Activated T-cell treated with anti-CD3 and anti-CD28 coated beads, Interleukin-2, amount 50 U/mL, for 4 hours (primary cell): ENCODE data around the gene MARS1. TPM values are rescaled to one million over a fixed set of nuclear protein-coding genes. Genes with fewer than 3 reads are reported as not detected.

ENCODE experiments used
- ATAC-seq, 2 donors: fragments of 200-7000 bp; cut with Tn5 transposase; one replicate each; pipeline ENCODE4 v1.10.0; 2021
- DNase-seq: peaks from one replicate; pipeline ENCODE4 v3.0.0-alpha.2; 2020
- H3K27me3 Mint-ChIP-seq: one replicate; pipeline ENCODE4 v1.8.0; 2021; ENCODE audit warnings: low read depth, mixed read lengths
- H3K36me3 Mint-ChIP-seq: one replicate; pipeline ENCODE4 v1.8.0; 2022; ENCODE audit warnings: mixed read lengths; ENCODE audit not compliant: insufficient read depth
- H3K4me1 Mint-ChIP-seq: one replicate; pipeline ENCODE4 v1.8.0; 2021; ENCODE audit warnings: low read depth, mixed read lengths
- H3K4me3 Mint-ChIP-seq: one replicate; pipeline ENCODE4 v1.8.0; 2021; ENCODE audit warnings: mild to moderate bottlenecking, moderate library complexity, mixed read lengths
- H3K9me3 Mint-ChIP-seq: one replicate; pipeline ENCODE4 v1.8.0; 2021; ENCODE audit warnings: mixed read lengths
- total RNA-seq, 3 donors: library from RNA; stranded (reverse); gene quantifications; one replicate each; pipeline ENCODE4 v1.2.1, GENCODE V29; 2021

Gene MARS1
- total RNA-seq, 3 donors from 2014 or later = 505 to 565 (median 534) TPM

DNA sequence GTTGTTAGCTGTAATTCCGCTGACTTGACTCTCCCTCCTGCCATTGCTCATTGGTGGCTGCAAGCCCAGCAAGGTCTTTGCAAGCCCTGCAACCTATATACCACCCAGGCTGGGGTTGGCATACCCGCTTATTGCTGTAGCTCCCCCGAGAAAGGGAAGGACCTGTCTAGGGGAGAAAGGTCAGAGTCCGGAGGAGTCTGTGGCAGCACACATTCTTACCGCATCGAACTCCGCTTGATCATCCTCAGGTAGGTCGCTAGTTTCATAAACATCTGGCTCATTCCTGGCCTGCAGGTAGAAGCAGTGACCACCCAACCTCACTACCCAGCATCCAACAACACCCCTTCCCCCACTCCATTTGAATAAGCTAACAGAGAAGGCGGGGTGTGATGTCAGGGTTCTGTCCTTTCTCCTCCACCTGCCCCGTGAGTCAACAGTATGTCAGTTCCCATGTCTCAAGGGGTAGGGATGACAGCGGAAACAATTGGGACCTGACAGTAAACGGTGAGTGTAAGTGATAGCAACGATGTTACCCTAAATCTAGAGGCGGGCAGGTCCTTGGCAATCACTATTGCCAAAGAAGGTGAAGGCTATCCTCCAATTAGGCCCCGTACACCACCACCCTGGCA lies 58.1 kb downstream of the MARS1 start:
- H3K9me3 Mint-ChIP-seq = no peaks in the 10 kb centered on the region
- peaks cover 13% of the 10 kb centered on the region for H3K36me3 Mint-ChIP-seq
- peaks cover 5% of the 10 kb centered on the region for H3K27me3 Mint-ChIP-seq
- peak overlapping the region; percentile 100 for H3K4me3 Mint-ChIP-seq
- ATAC-seq = no peak
- H3K4me1 Mint-ChIP-seq = peaks cover 33% of the 10 kb centered on the region
- no peak for DNase-seq

DNA sequence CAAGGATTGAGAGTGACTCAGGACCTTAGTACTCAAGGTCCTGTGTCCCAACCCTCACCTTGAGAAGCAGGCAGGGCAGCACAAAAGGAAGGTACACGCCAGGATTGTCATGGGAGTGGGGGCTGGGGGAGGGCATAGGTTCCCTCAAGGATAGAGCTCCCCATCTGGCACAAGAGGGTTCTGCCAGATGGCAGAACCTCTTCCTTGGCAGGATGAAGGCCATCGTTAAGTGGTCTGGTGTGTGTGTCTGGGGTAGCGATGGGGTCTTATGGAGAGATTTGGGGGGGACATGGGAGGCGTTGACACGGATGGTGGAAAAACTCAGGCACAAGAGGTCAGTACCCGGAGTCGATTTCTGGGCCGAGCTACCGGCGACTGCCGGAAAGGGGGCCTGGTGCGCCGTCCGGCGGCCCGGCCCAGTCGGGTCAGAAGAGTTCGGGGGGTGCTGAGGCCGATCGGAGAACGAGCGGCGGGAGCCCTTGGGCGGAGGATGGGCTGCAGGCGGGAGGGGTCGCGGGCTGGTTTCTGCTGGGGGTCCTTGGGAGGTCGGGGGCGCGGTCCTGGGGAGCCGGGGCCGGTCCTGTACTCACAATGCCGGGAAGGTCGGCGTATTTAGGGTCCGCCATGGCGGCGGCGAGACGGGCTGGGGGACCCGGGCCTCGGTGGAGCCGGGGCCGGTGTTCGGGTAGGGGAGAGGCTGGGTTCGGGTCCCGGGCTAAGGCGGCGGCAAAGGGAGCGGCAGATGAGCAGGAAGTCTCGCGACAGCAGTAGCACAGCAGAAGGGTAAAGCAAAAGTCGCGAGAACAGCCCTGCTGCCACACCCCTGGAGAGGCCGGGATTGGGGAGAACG lies 58.8 kb downstream of the MARS1 start, which contains the start of gene DCTN2:
TSS of gene DCTN2 (minus strand) at position 755 of the 850 bp plus-strand sequence. CDS start at position 626, 129 bp downstream.
- H3K36me3 Mint-ChIP-seq = peaks cover 9% of the 10 kb centered on the region
- peak within 1 kb of the TSS; percentile 100 for H3K4me3 Mint-ChIP-seq
- H3K4me1 Mint-ChIP-seq = peaks cover 35% of the 10 kb centered on the region
- DNase-seq (peak; percentile 90), ATAC-seq (peak; percentile 94 to 96)
- no peaks in the 10 kb centered on the region for H3K9me3 Mint-ChIP-seq
- H3K27me3 Mint-ChIP-seq = peaks cover 7% of the 10 kb centered on the region

DNA sequence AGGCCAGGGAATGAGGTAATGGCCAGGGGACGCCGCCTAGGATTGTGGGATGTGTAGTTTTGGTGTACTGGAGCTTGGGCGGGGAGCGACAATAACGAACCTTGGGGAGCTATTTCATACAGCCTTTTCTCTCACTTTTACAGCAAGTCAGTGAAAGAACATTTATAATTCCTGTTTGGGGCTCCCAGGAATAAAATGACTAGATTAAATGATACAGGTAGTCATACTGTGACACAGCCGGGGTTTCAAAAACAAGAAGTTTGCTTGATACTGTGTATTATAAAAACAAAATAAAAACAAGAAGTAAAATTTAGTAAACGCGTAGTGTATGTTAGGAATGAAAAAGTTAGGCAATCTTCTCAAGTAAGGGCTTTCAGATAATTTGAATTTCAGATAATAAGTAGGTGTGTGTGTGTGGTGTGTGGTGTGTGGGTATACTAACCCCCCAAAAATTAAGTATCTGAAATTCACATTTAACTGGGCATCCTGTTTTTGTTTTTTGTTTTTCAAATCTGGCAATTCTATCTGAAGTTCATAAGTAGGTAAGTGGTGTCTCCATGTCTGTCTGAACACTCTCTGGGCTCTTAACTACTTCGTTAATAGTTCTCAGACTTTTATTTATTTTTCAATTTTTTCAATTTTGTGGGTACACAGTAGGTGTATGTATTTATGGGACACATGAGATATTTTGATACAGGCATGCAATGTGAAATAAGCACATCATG lies 59.6 kb downstream of the MARS1 start:
- Mint-ChIP-seq H3K9me3 (no peaks in the 10 kb centered on the region), H3K4me1 (peaks cover 35% of the 10 kb centered on the region), H3K4me3 (peak overlapping the region; percentile 100), H3K36me3 (peaks cover 9% of the 10 kb centered on the region), H3K27me3 (peaks cover 7% of the 10 kb centered on the region)
- DNase-seq (no peak), ATAC-seq (no peak)

DNA sequence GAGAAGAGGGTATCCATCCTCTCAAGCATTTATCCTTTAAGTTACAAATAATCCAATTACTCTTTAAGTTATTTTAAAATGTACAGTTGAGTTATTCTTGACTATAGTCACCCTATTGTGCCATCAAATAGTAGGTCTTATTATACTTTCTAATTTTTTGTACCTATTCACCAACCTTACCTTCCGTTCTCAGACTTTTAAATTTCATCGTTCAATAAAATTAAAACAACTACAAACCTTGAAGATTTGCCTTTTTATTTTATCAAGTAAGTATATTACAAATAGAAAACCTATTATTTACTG lies 60.1 kb downstream of the MARS1 start:
- Mint-ChIP-seq H3K4me3 (no peak overlapping the region), H3K4me1 (peaks cover 35% of the 10 kb centered on the region), H3K27me3 (peaks cover 7% of the 10 kb centered on the region), H3K9me3 (no peaks in the 10 kb centered on the region), H3K36me3 (peaks cover 9% of the 10 kb centered on the region)
- ATAC-seq (no peak), DNase-seq (no peak)

DNA sequence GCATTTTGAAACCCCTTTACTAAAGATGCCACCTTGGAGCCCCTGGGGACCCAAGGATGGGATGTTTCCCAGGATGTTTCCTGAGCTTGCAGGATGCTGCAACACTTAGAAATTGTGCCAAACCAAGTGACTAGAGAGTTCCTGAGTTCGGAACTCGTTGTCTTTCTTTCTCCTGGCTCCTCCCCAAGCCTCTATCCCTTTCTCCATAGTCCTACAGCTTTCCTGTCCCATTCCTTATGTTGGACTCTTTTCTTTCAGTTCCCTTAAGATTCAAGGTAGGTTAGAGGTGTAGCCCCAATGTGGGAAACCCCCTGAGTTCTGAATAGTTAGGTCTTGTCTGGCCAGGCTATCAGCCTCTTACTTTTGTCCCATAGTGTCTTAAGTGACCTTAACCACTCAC lies 60.6 kb downstream of the MARS1 start:
- Mint-ChIP-seq H3K36me3 (peaks cover 8% of the 10 kb centered on the region), H3K4me3 (no peak overlapping the region), H3K27me3 (peaks cover 7% of the 10 kb centered on the region), H3K9me3 (no peaks in the 10 kb centered on the region), H3K4me1 (peaks cover 32% of the 10 kb centered on the region)
- ATAC-seq = no peak
- DNase-seq = no peak

DNA sequence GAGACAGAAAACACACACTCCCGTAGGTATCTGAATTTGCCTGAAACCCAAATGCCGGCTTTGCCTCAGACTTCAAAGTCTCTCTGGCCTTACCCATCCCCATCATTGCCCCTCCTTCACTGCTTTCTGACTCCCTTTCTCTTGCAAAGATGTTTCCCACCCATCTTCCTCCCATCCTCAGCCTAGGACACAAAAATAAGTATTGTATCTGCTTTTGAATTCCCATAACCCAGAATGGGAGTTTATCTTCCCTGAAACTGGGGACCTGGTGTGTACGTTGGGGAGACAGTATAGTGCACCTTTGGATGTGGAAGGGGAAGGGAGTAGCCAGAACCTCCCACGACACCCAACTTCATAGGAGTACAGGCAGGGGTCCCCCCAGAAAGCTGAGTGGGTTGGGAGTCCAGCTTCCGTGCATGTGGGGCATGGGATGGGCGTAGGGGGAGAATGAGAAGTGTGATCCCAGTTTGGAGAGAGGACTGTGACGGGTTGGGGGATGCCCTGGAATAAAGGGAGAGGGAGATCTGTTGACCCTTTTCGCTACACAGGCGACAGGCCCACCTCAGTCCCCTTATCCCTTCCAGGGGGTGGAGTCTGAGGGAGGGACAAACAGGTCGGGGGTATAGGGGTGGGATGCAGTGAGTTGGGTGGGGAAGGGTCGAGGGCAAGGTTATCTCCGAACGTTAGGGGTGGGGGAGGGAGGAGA lies 61.5 kb downstream of the MARS1 start:
- ATAC-seq (no peak), DNase-seq (no peak)
- Mint-ChIP-seq H3K9me3 (no peaks in the 10 kb centered on the region), H3K36me3 (peaks cover 8% of the 10 kb centered on the region), H3K4me1 (peaks cover 31% of the 10 kb centered on the region), H3K4me3 (peak overlapping the region; percentile 76), H3K27me3 (peaks cover 7% of the 10 kb centered on the region)

DNA sequence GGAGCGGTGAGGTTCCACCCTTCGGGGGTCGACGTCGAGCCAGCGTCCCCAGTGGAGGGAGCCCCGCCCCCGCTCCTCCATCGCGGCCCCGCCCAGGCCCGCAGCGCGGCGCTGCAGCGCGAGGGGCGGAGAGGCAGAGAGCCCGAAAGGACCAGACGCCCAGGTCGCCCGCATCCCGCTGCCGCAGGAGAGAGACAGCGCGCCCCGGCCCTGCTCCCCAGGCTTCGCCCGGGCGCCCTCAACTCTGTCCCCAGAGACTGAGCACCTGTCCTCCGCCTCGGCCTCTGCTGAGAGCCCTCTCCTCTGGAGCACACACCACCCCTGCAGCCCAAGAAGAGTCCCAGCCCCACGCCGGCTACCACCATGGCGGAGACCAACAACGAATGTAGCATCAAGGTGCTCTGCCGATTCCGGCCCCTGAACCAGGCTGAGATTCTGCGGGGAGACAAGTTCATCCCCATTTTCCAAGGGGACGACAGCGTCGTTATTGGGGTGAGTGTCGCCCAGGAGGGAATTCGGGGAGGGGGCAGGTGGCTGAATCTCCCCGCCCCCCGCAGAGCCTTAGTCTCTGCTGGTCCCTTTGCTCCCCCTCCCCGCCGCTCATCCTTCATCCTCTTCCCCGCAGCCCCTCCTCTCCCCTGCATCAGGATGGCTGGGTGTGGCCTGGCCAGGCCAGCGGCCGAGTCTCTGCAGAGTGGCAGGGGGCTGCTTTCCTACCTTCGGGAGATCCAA lies 62.2 kb downstream of the MARS1 start, which contains the start of gene KIF5A:
TSS of gene KIF5A (plus strand) at position 136 of the 732 bp plus-strand sequence. CDS start at position 364, 228 bp downstream.
- no peaks in the 10 kb centered on the region for H3K9me3 Mint-ChIP-seq
- DNase-seq (peak; percentile 39), ATAC-seq (peak; percentile 51 to 66)
- H3K27me3 Mint-ChIP-seq = peaks cover 7% of the 10 kb centered on the region
- H3K4me1 Mint-ChIP-seq = peaks cover 25% of the 10 kb centered on the region
- peak within 1 kb of the TSS; percentile 76 for H3K4me3 Mint-ChIP-seq
- peaks cover 7% of the 10 kb centered on the region for H3K36me3 Mint-ChIP-seq

DNA sequence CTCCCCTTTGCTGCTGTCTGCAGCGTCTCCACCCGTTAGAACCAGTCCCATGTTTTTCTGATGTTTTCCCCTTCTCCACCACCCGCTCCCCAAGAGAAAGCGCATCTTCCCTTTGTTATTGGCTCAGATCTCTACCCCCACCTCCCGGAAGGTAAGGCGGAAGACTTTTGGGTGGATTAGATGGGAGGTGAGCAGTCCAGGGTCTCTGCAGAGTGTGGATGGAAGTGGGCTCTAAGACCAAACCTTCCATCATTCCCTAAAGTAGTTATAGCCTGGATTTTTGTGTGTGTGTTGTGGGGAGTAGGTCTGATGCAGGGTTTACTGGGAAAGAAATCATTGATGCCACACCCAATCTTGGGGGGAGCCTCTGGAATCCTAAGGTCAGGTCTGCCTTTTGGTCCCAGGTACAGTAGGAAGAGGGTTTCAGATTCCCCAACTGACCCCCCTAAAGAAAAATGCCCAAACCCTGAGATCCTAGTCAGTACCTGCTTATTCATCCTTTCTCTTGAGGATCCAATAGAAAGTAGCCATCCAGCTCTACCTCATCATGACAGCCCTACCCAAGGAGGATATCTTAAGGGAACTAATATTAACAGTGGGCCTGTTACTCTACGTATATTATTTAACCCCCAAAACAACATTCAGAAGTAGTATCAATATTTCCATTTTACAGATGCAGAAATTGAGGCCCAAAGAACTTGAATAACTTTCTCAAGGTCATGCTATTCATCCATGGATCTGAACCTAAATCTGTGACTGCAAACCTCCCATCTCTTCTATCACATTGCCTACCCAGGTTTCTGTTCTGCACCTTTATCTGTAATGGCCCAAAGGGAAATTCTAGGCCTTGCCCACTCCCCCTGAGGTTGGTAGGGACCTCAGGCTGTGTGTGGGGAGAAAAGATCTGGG lies 63.0 kb downstream of the MARS1 start:
- peak overlapping the region; percentile 12 for H3K4me3 Mint-ChIP-seq
- H3K4me1 Mint-ChIP-seq = peaks cover 18% of the 10 kb centered on the region
- peaks cover 7% of the 10 kb centered on the region for H3K27me3 Mint-ChIP-seq
- H3K36me3 Mint-ChIP-seq = peaks cover 3% of the 10 kb centered on the region
- DNase-seq (no peak), ATAC-seq (no peak)
- H3K9me3 Mint-ChIP-seq = no peaks in the 10 kb centered on the region

DNA sequence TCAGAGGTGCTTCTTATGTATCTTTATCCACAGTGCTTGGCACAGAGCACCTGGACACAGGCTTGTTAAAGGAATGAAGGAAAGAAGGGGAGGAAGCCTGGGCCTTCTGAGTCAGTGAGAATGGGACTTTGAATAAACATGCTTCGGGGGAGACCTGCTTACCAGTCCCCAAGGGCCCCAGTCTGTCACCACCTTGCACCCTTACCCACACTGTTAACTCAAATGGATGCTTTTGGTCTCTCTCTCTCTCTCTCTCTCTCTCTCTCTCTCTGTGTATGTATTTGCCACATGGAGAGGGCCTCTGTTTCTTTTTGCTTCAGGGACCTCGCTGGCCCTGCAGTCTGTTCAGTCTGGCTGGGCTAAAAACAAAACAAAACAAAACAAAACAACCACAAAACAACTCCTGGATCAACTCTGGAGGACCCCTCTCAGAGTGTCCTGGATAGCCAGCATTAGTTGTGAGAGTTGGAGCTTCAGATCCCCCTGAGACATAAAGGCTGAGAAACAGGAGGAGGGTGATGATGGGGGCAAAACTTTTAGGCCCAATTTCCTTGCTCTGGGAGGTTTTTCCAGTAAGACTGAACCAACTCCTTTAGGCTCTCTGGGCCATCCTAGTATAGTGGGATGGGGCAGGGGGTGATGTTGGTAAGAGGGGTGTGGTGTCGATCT lies 63.9 kb downstream of the MARS1 start:
- ATAC-seq (no peak), DNase-seq (no peak)
- H3K36me3 Mint-ChIP-seq = no peaks in the 10 kb centered on the region
- H3K4me1 Mint-ChIP-seq = peaks cover 12% of the 10 kb centered on the region
- H3K9me3 Mint-ChIP-seq = no peaks in the 10 kb centered on the region
- H3K4me3 Mint-ChIP-seq = peak overlapping the region; percentile 12
- peaks cover 7% of the 10 kb centered on the region for H3K27me3 Mint-ChIP-seq

DNA sequence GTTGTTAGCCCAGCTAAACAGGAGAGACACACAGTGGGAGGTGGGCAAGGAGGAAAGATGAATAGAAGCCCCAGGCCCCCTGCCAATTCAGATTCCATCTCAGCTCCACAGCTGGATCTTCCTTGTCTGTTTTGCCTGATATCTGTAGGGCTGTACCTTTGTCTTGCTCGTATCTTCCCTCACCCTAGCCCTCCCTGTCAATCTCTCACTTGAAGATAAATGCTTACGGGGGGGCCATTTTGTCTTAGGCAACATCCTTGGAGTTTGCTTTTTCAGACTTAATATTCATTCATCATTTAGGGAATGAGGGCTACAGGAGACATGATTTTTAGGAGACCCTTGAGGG lies 64.4 kb downstream of the MARS1 start:
- Mint-ChIP-seq H3K4me1 (peaks cover 9% of the 10 kb centered on the region), H3K9me3 (no peaks in the 10 kb centered on the region), H3K4me3 (no peak overlapping the region), H3K27me3 (peaks cover 7% of the 10 kb centered on the region), H3K36me3 (no peaks in the 10 kb centered on the region)
- ATAC-seq = no peak
- DNase-seq = no peak

DNA sequence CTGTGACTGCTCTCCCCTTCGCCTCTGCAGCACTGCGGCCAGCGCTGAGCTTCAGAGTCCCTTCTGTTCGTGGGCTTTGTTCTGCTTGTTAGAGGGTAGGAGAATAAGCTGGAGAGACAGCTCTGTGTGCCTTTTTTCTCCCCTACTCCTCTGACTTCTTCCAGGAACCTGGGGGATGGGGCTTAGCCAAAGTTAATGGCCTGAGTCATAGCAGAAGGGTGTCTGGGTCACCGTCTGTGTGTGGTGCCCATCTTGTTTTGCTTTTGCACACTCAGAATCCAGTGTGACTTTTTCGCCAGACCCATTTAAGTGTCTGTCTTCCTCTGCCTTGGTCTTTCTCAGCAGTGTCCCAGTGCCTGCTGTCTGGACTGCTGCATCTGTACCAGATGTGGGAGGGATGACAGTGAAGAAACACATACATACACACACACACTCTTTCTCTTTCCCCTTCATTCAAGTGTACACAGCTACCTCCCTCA lies 65.0 kb downstream of the MARS1 start:
- Mint-ChIP-seq H3K27me3 (peaks cover 7% of the 10 kb centered on the region), H3K36me3 (no peaks in the 10 kb centered on the region), H3K4me3 (no peak overlapping the region), H3K9me3 (no peaks in the 10 kb centered on the region), H3K4me1 (peaks cover 7% of the 10 kb centered on the region)
- ATAC-seq = no peak
- DNase-seq = no peak

DNA sequence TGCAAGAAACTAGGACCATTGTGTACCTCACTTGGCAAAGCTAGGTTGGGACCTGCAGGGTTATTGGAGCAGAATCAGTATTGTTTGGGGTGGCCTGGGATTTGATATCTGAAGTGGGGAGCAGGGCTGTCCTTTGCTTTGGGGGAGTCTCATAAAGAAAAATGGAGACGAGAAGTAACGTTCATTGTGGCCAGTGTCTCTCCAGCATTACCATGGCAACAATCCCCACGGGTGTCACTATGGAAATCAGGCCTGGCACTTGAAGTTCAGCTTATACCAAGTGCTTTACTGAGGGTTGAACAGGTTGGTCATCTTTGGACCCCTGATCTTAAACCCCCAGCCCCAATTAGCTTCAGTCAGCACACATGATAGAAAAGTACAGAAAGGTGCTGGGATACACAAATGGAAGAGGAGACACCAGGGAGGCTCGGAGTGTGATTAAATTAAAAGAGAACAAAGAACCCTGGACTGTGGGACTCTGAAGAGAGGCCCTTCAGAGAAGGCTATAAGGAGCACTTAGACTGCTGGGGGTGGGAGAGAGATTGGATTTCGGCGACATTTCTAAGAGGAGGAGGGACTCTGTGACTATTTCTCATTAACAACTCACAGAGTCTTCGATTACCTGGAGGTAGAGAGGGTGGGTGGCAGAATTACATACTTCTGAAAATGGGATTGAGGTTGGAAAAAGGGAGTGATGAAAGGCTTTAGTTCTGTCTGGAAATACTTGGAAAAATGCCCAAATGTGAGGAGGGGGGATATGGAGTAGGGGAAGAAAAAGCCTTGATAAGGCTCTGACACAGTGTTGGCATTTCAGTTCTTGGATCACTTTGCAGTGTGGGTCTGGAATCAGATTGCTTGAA lies 65.7 kb downstream of the MARS1 start:
- DNase-seq (no peak), ATAC-seq (no peak)
- no peaks in the 10 kb centered on the region for H3K36me3 Mint-ChIP-seq
- no peaks in the 10 kb centered on the region for H3K9me3 Mint-ChIP-seq
- peaks cover 7% of the 10 kb centered on the region for H3K27me3 Mint-ChIP-seq
- peaks cover 7% of the 10 kb centered on the region for H3K4me1 Mint-ChIP-seq
- H3K4me3 Mint-ChIP-seq = no peak overlapping the region
